Endothelial cell of umbilical vein (primary cell): ENCODE data around the gene B3GAT2. TPM values are rescaled to one million over a fixed set of nuclear protein-coding genes. Genes with fewer than 3 reads are reported as not detected.

Source experiments
- BruUV-seq: library from RNA; stranded (reverse); fragments of 400-500 nt; replicated peaks from 2 replicates; lab custom pipeline; 2021; lab: Mats Ljungman, UMichigan
- CTCF ChIA-PET: fragments of 300-600, 350-600 bp; sonication (Branson Sonifier 250); formaldehyde crosslinking; loops from one replicate; lab custom pipeline; 2021; ENCODE audit warnings: antibody characterized with exemption, inconsistent platforms; lab: Charles Lee
- POLR2A ChIA-PET: fragments of 300-600, 350-600 bp; sonication (Branson Sonifier 250); formaldehyde crosslinking; loops from one replicate; lab custom pipeline; 2021; ENCODE audit warnings: antibody characterized with exemption, inconsistent platforms; lab: Charles Lee
- DNase-seq: peaks from one replicate; pipeline ENCODE4 v3.0.0-alpha.2; 2011; ENCODE audit warnings: low read depth, low spot score
- FAIRE-seq: peaks from 2 replicates; lab custom pipeline; 2011; peaks lifted over from hg19 to GRCh38; lab: Jason Lieb, UNC
- H2AFZ ChIP-seq: 2 replicates; pipeline ENCODE4 v1.6.0; 2012; ENCODE audit warnings: low read depth, low read length, control low read depth, inconsistent platforms
- H3K27ac ChIP-seq: 2 replicates; pipeline ENCODE4 v1.5.1; 2011; ENCODE audit warnings: low read depth, mild to moderate bottlenecking, control low read depth, low read length, moderate library complexity; ENCODE audit not compliant: insufficient read depth
- H3K27me3 ChIP-seq, 2 experiments: 2 replicates each; pipeline versions ENCODE4 v1.6.0 to v1.6.1; 2011; ENCODE audit warnings: low read length in 2 of 2, mixed read lengths in 1 of 2; ENCODE audit not compliant: control insufficient read depth in 2 of 2, insufficient read depth in 2 of 2
- H3K36me3 ChIP-seq, 2 experiments: 2 replicates in 1 of 2; 3 replicates in 1 of 2; pipeline ENCODE4 v1.5.1; 2011; ENCODE audit warnings: low read length in 2 of 2, mild to moderate bottlenecking in 1 of 2, moderate library complexity in 1 of 2; ENCODE audit not compliant: control insufficient read depth in 2 of 2, insufficient read depth in 2 of 2; ENCODE audit errors: extremely low read depth in 1 of 2
- H3K4me1 ChIP-seq: 3 replicates; pipeline ENCODE4 v1.5.1; 2011; ENCODE audit warnings: mild to moderate bottlenecking, low read length; ENCODE audit not compliant: control insufficient read depth, insufficient read depth; ENCODE audit errors: extremely low read depth
- H3K4me2 ChIP-seq: 2 replicates; pipeline ENCODE4 v1.6.1; 2011; ENCODE audit warnings: low read length, control low read depth, mixed read lengths; ENCODE audit not compliant: insufficient read depth
- H3K4me3 ChIP-seq, 3 experiments: fragments of 200-600 bp in 1 of 3; sonication (generic), shearing (Covaris generic) in 1 of 3; replicated peaks in 1 of 3; 2 replicates each; pipeline ENCODE4 v1.5.1; 2011 to 2016; ENCODE audit warnings: control low read depth in 3 of 3, low read length in 3 of 3, mild to moderate bottlenecking in 2 of 3, inconsistent platforms in 1 of 3, low read depth in 1 of 3, moderate library complexity in 1 of 3; ENCODE audit not compliant: insufficient read depth in 1 of 3
- H3K79me2 ChIP-seq: 2 replicates; pipeline ENCODE4 v1.6.0; 2012; ENCODE audit warnings: low read length, inconsistent platforms; ENCODE audit not compliant: control insufficient read depth, insufficient read depth
- H3K9ac ChIP-seq: replicated peaks from 2 replicates; pipeline ENCODE3; 2011; ENCODE audit warnings: low read length, control low read depth; ENCODE audit not compliant: insufficient read depth; ENCODE audit errors: extremely low read depth
- H3K9me1 ChIP-seq: replicated peaks from 3 replicates; pipeline ENCODE4 v1.6.0; 2011; ENCODE audit warnings: mild to moderate bottlenecking, low read length; ENCODE audit not compliant: control insufficient read depth, insufficient read depth; ENCODE audit errors: extremely low read depth
- H3K9me3 ChIP-seq: replicated peaks from 2 replicates; pipeline ENCODE4 v1.5.1; 2012; ENCODE audit warnings: low read length, inconsistent platforms; ENCODE audit not compliant: control insufficient read depth, insufficient read depth
- H4K20me1 ChIP-seq: replicated peaks from 2 replicates; pipeline ENCODE3; 2011; ENCODE audit warnings: mild to moderate bottlenecking, low read length; ENCODE audit not compliant: control insufficient read depth, insufficient read depth; ENCODE audit errors: extremely low read depth
- CTCF ChIP-seq, 2 donors: IDR thresholded peaks; 1 replicate in 1 of 2; 2 replicates in 1 of 2; pipeline ENCODE4 v1.5.1; 2011; ENCODE audit warnings: low read length in 2 of 2, mild to moderate bottlenecking in 2 of 2, moderate library complexity in 2 of 2, control low read depth in 1 of 2, inconsistent platforms in 1 of 2, low read depth in 1 of 2; ENCODE audit not compliant: insufficient read depth in 1 of 2; ENCODE audit errors: extremely low read depth in 1 of 2
- EZH2 ChIP-seq: IDR thresholded peaks from 2 replicates; pipeline ENCODE4 v1.6.1; 2012; ENCODE audit warnings: borderline replicate concordance, low read depth, mild to moderate bottlenecking, moderate library complexity, low read length, inconsistent platforms; ENCODE audit not compliant: severe bottlenecking
- FOS ChIP-seq: IDR thresholded peaks from 2 replicates; pipeline ENCODE4 v1.6.1; 2011; ENCODE audit warnings: mild to moderate bottlenecking, low read length, moderate library complexity, borderline replicate concordance; ENCODE audit not compliant: insufficient read depth
- GATA2 ChIP-seq: IDR thresholded peaks from 2 replicates; pipeline ENCODE4 v1.7.0; 2011; ENCODE audit warnings: low read depth, mild to moderate bottlenecking, moderate library complexity, mixed read lengths, low read length; ENCODE audit not compliant: insufficient read length, insufficient read depth
- JUN ChIP-seq: IDR thresholded peaks from 2 replicates; pipeline ENCODE4 v1.6.1; 2011; ENCODE audit warnings: borderline replicate concordance, low read depth; ENCODE audit not compliant: insufficient read length, insufficient read depth
- MYC ChIP-seq: IDR thresholded peaks from one replicate; pipeline ENCODE4 v1.6.1; 2011; ENCODE audit warnings: mild to moderate bottlenecking, low read depth, low read length
- POLR2A ChIP-seq: IDR thresholded peaks from 2 replicates; pipeline ENCODE4 v1.6.1; 2012; ENCODE audit warnings: low read depth, mild to moderate bottlenecking, control low read depth, low read length
- POLR2AphosphoS5 ChIP-seq: IDR thresholded peaks from 2 replicates; pipeline ENCODE4 v1.6.1; 2012; ENCODE audit warnings: low read depth, mild to moderate bottlenecking, control low read depth, low read length, moderate library complexity; ENCODE audit not compliant: insufficient read depth
- dilution Hi-C: fragments of 300-500 bp; cut with MboI; formaldehyde crosslinking; loops from one replicate; pipeline ENCODE4 v1.15.0; 2019; ENCODE audit warnings: low sequenced_read_pairs; ENCODE audit not compliant: extremely low pct_ligation_motif_present
- intact Hi-C: fragments of 100-400 bp; cut with micrococcal nuclease; formaldehyde crosslinking; loops from one replicate; pipeline ENCODE4 v1.10.0; 2022
- polyA plus RNA-seq, 4 experiments: library from polyadenylated mRNA; depleted of rRNA in 3 of 4; stranded (reverse) in 3 of 4; unstranded in 1 of 4; fragments of >200 nt; gene quantifications; 2 replicates each; pipeline versions ENCODE4 v1.2.1 to v1.2.3, GENCODE V29; 2011 to 2012; ENCODE audit warnings: missing spikeins in 1 of 4
- total RNA-seq: library from RNA; stranded (reverse); gene quantifications from 2 replicates; pipeline ENCODE4 v1.2.3, GENCODE V29; 2021
- TF ChIP-seq, protein P1 (sequence below): IDR thresholded peaks from 2 replicates; pipeline ENCODE4 v1.6.1; 2011; ENCODE audit not compliant: insufficient read depth, insufficient read length

B3GAT2 gene
- total and polyA plus RNA-seq, 2 donors (not counting 3 experiments of a cell fraction or from before 2014, with no cell fraction given) = not detected

DNA sequence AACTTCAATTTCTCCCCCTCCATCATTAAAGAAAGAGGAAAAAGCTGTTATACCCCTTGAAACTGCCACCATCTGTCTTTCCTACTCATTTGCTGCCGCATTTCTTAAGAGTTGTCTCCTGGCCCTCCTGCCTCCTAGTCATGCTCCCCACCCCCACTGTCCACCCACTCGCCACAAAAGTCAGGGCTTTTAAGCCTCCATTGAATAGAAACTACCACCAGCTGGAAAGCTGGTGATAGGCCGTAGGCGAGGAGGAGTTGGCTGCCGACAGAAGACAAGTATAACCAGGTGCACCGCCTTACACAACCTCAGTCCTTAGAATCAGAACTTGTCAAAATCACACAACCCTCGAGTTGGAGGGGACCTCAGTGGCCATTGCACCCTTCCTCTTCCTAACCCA is 67.6 kb downstream of the B3GAT2 start:
- ChIA-PET POLR2A (no interaction called here), CTCF (no interaction called here)
- Histone ChIP-seq H3K4me3 (no peak overlapping the region), H2AFZ (no peak overlapping the region), H3K4me2 (no peak overlapping the region), H3K4me1 (no peaks in the 10 kb centered on the region), H3K9me1 (no peaks in the 10 kb centered on the region), H3K27me3 (peaks cover 0 to 5% of the 10 kb centered on the region in 2 experiments), H3K27ac (no peak overlapping the region), H3K36me3 (no peaks in the 10 kb centered on the region), H3K79me2 (no peaks in the 10 kb centered on the region), H3K9ac (no peak overlapping the region), H4K20me1 (no peaks in the 10 kb centered on the region), H3K9me3 (no peaks in the 10 kb centered on the region)
- DNase-seq (no peak), FAIRE-seq (no peak)
- intact Hi-C loops (loop anchor here (10.0 kb wide), 2 partner anchors 514 to 664 kb away; no protein-coding TSS in a partner anchor), dilution Hi-C loops (no loop called here)
- BruUV-seq = no TSS peak
- no peak for TF ChIP-seq EZH2
- no peak for TF ChIP-seq CTCF (IDR thresholded peaks at IDR 0.05; ENCODE audit: extremely low read depth in 1 of 2, insufficient read depth in 1 of 2, low read depth in 1 of 2, low read length in 2 of 2)
- TF ChIP-seq POLR2AphosphoS5 = no peak
- TF ChIP-seq POLR2A = no peak
- TF ChIP-seq FOS = no peak
- TF ChIP-seq JUN = no peak
- no peak for TF ChIP-seq MYC
- TF ChIP-seq GATA2 = no peak
- TF ChIP-seq, protein P1, sequence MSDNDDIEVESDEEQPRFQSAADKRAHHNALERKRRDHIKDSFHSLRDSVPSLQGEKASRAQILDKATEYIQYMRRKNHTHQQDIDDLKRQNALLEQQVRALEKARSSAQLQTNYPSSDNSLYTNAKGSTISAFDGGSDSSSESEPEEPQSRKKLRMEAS = no peak
